ENCODE data around the gene CCNYL1.

The CCNYL1 gene

DNA sequence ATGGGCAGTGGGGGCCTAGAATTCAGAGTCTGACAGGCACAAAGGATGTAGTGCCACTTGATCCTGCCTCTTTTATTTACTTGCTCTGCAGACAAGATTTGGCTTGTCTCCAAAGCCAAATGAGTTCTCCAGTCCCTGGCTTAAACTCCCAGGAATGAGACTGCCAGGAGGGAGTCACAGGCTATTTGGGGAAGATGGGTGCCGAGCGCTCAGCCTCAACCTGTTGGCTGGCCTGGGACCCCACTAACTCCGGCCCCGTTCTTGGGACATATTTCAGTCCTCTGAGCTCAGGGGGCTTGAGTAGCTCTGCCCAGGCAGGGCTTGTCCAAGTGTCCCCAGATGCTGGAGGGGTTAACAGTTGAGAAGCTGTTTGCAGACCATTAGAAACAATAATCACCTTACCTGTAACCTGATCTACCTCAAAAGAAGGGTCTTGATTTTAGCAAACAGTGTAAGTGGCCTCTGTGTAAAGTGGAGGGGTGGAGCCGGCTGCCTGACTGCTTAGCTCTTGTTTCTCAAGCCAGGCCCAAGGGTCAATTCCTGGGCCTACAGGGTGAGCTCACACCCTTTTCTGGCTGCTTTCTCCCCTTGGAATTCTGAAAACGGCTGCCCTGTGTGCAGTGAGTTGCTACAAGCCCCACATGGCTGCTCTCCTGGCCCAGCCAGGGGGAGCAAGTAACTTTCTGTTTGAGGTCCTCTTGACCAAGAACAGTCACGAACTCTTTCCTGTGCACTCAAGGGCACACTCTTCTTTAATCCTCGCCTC lies 85.3 kb downstream of the CCNYL1 start:
- DNase-seq, result no peak

DNA sequence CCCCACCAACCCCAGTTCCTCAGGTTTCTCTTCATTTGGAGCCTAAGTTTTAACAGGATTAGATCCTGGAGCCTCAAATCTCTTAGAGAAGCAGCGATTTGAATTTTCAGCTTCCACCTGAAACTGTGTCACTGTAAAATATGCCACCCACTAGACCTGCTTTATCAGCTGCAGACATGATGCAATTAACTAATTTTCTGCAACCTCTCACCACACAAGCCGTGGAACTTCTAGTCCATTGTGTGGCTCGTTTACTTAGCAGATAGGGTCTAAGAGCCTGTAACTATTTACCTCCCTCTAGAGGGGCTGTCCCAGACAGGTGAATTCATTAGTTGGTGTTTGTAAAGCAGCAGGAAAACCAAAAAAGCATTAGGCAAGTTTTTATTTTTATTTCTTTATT lies 89.8 kb downstream of the CCNYL1 start:
- DNase-seq, result no peak

DNA sequence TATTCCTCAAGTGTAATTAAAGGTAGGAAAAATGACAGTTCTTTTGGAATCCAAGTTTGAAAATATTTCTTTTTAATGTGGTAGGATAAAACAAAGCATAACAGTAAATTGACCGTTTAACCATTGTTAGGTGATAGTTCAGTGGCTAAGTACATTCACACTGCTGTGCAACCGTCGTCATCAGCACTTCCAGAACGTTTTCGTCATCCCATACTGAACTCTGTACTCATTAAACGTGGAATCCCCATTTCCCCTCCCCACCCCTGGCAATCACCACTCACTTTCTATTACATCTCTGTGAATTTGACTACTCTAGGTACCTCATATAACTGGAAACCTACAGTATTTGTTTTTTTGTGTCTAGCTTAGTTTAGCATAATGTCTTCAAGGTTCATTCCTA lies 91.2 kb downstream of the CCNYL1 start:
- DNase-seq, result no peak

Measured in NCI-H1048 (cell line).